Activated naive CD4-positive, alpha-beta T cell treated with Interleukin-2 at 50 U/mL for 16 hours (primary cell): Measurements from ENCODE around the gene OSBPL1A.

Experiments
- DNase-seq: peaks from one replicate; pipeline ENCODE4 v3.0.0-alpha.2; 2020

The OSBPL1A gene

GRCh38 chr18:24115628-24116027, 282.0 kb downstream of the OSBPL1A start:
- DNase-seq = no peak

- no peak for DNase-seq
Measured at GRCh38 chr18:24114924-24115549, 282.6 kb downstream of the OSBPL1A start.

- no peak for DNase-seq
Measured at GRCh38 chr18:24112874-24113615, 284.6 kb downstream of the OSBPL1A start.

- no peak for DNase-seq
Measured at GRCh38 chr18:24112464-24112863, 285.2 kb downstream of the OSBPL1A start.
